H1 (cell line): ENCODE data around the gene ADCY5. TPM values are rescaled to one million over a fixed set of nuclear protein-coding genes. Genes with fewer than 3 reads are reported as not detected.

Source experiments
- EGR1 ChIP-seq: IDR thresholded peaks from 2 replicates; pipeline ENCODE4 v1.6.1; 2011; ENCODE audit warnings: low read depth, low read length, borderline replicate concordance
- FOSL1 ChIP-seq: IDR thresholded peaks from 2 replicates; pipeline ENCODE4 v1.6.1; 2011; ENCODE audit warnings: mild to moderate bottlenecking, low read depth, low read length, moderate library complexity; ENCODE audit not compliant: insufficient read depth
- JUN ChIP-seq: IDR thresholded peaks from 2 replicates; pipeline ENCODE4 v1.6.1; 2011; ENCODE audit warnings: low read depth, mild to moderate bottlenecking, improper control_type of control experiment, low read length
- SAP30 ChIP-seq: fragments of 300-600 bp; sonication (generic); IDR thresholded peaks from 2 replicates; pipeline ENCODE4 v1.7.1; 2012; ENCODE audit warnings: low read length, moderate library complexity, mild to moderate bottlenecking, inconsistent platforms; ENCODE audit not compliant: insufficient read depth, insufficient replicate concordance
- polyA plus RNA-seq, 7 experiments: library from polyadenylated mRNA; depleted of rRNA in 3 of 7; stranded (reverse) in 5 of 7; unstranded in 2 of 7; fragments of >200 nt in 5 of 7; fragments of 200-250 nt in 2 of 7; gene quantifications; 1 replicate in 5 of 7; 2 replicates in 1 of 7; 4 replicates in 1 of 7; pipeline versions ENCODE4 v1.2.1 to v1.2.3, GENCODE V29; 2011 to 2013; ENCODE audit warnings: missing spikeins in 2 of 7, mixed read lengths in 2 of 7
- total RNA-seq: library from RNA; stranded (reverse); fragmentation: NEBNext Ultra II Directional; extraction: Animal tissue kit (Norgen Biotek cat#: 25700); gene quantifications from 2 replicates; pipeline ENCODE4 v1.2.1, GENCODE V29; 2021

Gene ADCY5
- total and polyA plus RNA-seq, 2 of the 8 experiments (the other 6 are each of a cell fraction or from before 2014, with no cell fraction given): 18.9 to 40.8 TPM

GRCh38 chr3:123285479-123285878, 163.4 kb downstream of the ADCY5 start (continued):
- no peak for TF ChIP-seq EGR1
- no peak for TF ChIP-seq JUN
- no peak for TF ChIP-seq FOSL1
- TF ChIP-seq SAP30: no peak
